Neural progenitor cell (in vitro differentiated cells): ENCODE measurements around the gene FBP2.
"Not testable (repeated sequence)": the region's sequence is repeated elsewhere in the genome, so short reads cannot be mapped to it uniquely, and the experiment has no call there.

Experiments used
- CTCF ChIP-seq: fragments of 200-600 bp; sonication (generic); IDR thresholded peaks from 2 replicates; pipeline ENCODE4 v1.5.1; 2017; ENCODE audit warnings: antibody characterized with exemption, mild to moderate bottlenecking
- EZH2 ChIP-seq: fragments of 200-600 bp; sonication (generic); IDR thresholded peaks from 2 replicates; pipeline ENCODE4 v1.6.1; 2017; ENCODE audit warnings: antibody characterized with exemption, mild to moderate bottlenecking, moderate library complexity
- EZH2phosphoT487 ChIP-seq: fragments of 200-600 bp; sonication (generic); IDR thresholded peaks from 2 replicates; pipeline ENCODE4 v1.6.1; 2017; ENCODE audit warnings: antibody characterized with exemption

GRCh38 chr9:94592683-94593082, 941 bp downstream of the FBP2 start:
- not testable (repeated sequence) for TF ChIP-seq EZH2phosphoT487, CTCF, EZH2
